ENCODE data around the gene SYNJ2.

DNA sequence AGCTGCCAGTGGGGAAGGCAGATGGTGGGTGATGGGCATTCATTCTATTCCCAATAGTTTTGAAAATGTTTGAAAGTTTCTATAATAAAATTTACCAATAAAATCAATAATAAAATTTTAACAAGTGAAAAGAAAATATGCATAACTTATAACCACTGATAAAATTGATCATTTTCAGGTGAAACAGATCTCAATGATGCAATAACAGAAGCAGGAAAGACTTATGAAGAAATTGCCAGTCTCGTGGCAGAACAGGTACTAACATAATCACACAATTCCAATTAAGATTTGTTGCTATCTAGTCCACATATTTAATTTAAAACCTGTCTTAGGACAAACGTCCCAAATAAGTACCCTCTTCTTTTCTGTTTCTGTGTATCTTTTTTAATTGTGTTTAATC lies 45.9 kb upstream of the SYNJ2 start:
- TF ChIP-seq SMC3 (conservative IDR thresholded peaks at IDR 0.05; ENCODE audit: poor library complexity) (no peak), EZH2 (IDR thresholded peaks at IDR 0.05; ENCODE audit: borderline replicate concordance, insufficient read depth, low read length, poor library complexity, severe bottlenecking) (no peak)
- TF ChIP-seq, protein P1, sequence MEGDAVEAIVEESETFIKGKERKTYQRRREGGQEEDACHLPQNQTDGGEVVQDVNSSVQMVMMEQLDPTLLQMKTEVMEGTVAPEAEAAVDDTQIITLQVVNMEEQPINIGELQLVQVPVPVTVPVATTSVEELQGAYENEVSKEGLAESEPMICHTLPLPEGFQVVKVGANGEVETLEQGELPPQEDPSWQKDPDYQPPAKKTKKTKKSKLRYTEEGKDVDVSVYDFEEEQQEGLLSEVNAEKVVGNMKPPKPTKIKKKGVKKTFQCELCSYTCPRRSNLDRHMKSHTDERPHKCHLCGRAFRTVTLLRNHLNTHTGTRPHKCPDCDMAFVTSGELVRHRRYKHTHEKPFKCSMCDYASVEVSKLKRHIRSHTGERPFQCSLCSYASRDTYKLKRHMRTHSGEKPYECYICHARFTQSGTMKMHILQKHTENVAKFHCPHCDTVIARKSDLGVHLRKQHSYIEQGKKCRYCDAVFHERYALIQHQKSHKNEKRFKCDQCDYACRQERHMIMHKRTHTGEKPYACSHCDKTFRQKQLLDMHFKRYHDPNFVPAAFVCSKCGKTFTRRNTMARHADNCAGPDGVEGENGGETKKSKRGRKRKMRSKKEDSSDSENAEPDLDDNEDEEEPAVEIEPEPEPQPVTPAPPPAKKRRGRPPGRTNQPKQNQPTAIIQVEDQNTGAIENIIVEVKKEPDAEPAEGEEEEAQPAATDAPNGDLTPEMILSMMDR (IDR thresholded peaks at IDR 0.05; ENCODE audit: poor library complexity, severe bottlenecking) = no peak

Data from neural cell (in vitro differentiated cells).